Smooth muscle cell (in vitro differentiated cells): ENCODE results near the gene EFCC1. TPM values are rescaled to one million over a fixed set of nuclear protein-coding genes. Genes with fewer than 3 reads are reported as not detected.

Experiments
- DNase-seq: peaks from one replicate; lab custom pipeline; 2025; ENCODE audit not compliant: unreplicated experiment; lab: John Stamatoyannopoulos, UW
- H2AFZ ChIP-seq: fragments of 200-600 bp; sonication (generic); 2 replicates; pipeline ENCODE4 v1.6.0; 2016; ENCODE audit warnings: antibody characterized with exemption, low read depth, mild to moderate bottlenecking
- H3F3A ChIP-seq: fragments of 200-600 bp; sonication (generic); 2 replicates; pipeline ENCODE4 v1.6.0; 2017; ENCODE audit warnings: antibody characterized with exemption, low read depth
- H3K27ac ChIP-seq: fragments of 200-600 bp; sonication (generic); 2 replicates; pipeline ENCODE4 v1.5.1; 2016; ENCODE audit warnings: low read depth, mild to moderate bottlenecking
- H3K27me3 ChIP-seq: fragments of 200-600 bp; sonication (generic); 2 replicates; pipeline ENCODE4 v1.6.1; 2016; ENCODE audit warnings: low read depth, mild to moderate bottlenecking
- H3K36me3 ChIP-seq: fragments of 200-600 bp; sonication (generic); 2 replicates; pipeline ENCODE4 v1.5.1; 2016; ENCODE audit warnings: low read depth
- H3K4me1 ChIP-seq: fragments of 200-600 bp; sonication (generic); 2 replicates; pipeline ENCODE4 v1.5.1; 2016; ENCODE audit warnings: low read depth
- H3K4me2 ChIP-seq: fragments of 200-600 bp; sonication (generic); 2 replicates; pipeline ENCODE4 v1.6.0; 2016; ENCODE audit warnings: mild to moderate bottlenecking
- H3K4me3 ChIP-seq: fragments of 200-600 bp; sonication (generic); 2 replicates; pipeline ENCODE4 v1.5.1; 2016; ENCODE audit warnings: mild to moderate bottlenecking
- H3K79me2 ChIP-seq: fragments of 200-600 bp; sonication (generic); 2 replicates; pipeline ENCODE4 v1.6.0; 2016; ENCODE audit warnings: low read depth, mild to moderate bottlenecking
- H3K9ac ChIP-seq: fragments of 200-600 bp; sonication (generic); 2 replicates; pipeline ENCODE4 v1.6.0; 2016; ENCODE audit warnings: low read depth
- H3K9me3 ChIP-seq: fragments of 200-600 bp; sonication (generic); replicated peaks from 2 replicates; pipeline ENCODE4 v1.5.1; 2016; ENCODE audit warnings: low read depth
- H4K20me1 ChIP-seq: fragments of 200-600 bp; sonication (generic); 2 replicates; pipeline ENCODE4 v1.6.0; 2016; ENCODE audit warnings: low read depth
- WGBS: methylation state at CpG from one replicate; pipeline ENCODE4 v1.1.7; 2016; ENCODE audit warnings: low lambda C conversion rate; 5-methylcytosine and 5-hydroxymethylcytosine counted together
- polyA plus RNA-seq: library from polyadenylated mRNA; unstranded; fragments of >200 nt; fragmentation: Nextera tagmentation; extraction: Ambion mirVana; gene quantifications from 2 replicates; pipeline ENCODE4 v1.2.1, GENCODE V29; 2016
- total RNA-seq: library from RNA; depleted of rRNA; stranded (reverse); fragments of >200 nt; gene quantifications from 2 replicates; pipeline ENCODE4 v1.2.3, GENCODE V29; 2014
- TF ChIP-seq, protein P1 (sequence below): fragments of 200-600 bp; sonication (generic); IDR thresholded peaks from 2 replicates; pipeline ENCODE4 v1.5.1; 2017; ENCODE audit warnings: borderline replicate concordance, mild to moderate bottlenecking, antibody characterized with exemption; ENCODE audit not compliant: insufficient read depth, poor library complexity, severe bottlenecking

The EFCC1 gene
- total and polyA plus RNA-seq, 2 experiments from 2014 or later = 0.26 TPM; not detected in 1

DNA sequence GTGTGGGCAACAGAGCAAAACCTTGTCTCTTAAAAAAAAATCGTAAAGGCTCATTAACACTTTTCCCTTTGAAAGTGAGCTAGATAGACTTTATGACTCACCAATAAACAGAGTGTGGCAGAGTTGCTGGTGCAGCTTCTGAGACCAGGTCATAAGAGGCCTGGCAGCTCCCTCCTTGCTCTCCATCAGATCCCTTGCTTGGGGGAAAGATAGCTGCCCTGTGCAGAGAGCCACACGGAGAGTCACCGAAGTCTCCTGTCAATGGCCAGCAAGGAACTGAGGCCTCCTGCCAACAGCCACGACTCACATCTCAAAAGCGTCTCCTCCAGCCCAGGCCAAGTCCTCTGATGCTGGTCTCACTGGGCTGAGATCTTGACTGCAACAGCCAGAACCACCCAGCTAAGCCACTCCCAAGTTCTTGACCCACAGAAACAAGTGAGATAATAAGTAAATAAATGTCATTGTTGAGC lies 50.8 kb downstream of the EFCC1 start:
- 46% methylated on average over 5 of the region's 5 CpGs for WGBS
- Histone ChIP-seq H3K4me3 (no peak overlapping the region), H2AFZ (no peak overlapping the region), H3F3A (no peaks in the 10 kb centered on the region), H3K36me3 (no peaks in the 10 kb centered on the region), H3K79me2 (no peaks in the 10 kb centered on the region), H3K9me3 (no peaks in the 10 kb centered on the region), H3K4me2 (no peak overlapping the region), H3K4me1 (no peaks in the 10 kb centered on the region), H4K20me1 (no peaks in the 10 kb centered on the region), H3K27me3 (no peaks in the 10 kb centered on the region), H3K9ac (no peak overlapping the region), H3K27ac (no peak overlapping the region)
- TF ChIP-seq, protein P1, sequence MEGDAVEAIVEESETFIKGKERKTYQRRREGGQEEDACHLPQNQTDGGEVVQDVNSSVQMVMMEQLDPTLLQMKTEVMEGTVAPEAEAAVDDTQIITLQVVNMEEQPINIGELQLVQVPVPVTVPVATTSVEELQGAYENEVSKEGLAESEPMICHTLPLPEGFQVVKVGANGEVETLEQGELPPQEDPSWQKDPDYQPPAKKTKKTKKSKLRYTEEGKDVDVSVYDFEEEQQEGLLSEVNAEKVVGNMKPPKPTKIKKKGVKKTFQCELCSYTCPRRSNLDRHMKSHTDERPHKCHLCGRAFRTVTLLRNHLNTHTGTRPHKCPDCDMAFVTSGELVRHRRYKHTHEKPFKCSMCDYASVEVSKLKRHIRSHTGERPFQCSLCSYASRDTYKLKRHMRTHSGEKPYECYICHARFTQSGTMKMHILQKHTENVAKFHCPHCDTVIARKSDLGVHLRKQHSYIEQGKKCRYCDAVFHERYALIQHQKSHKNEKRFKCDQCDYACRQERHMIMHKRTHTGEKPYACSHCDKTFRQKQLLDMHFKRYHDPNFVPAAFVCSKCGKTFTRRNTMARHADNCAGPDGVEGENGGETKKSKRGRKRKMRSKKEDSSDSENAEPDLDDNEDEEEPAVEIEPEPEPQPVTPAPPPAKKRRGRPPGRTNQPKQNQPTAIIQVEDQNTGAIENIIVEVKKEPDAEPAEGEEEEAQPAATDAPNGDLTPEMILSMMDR = no peak
- no peak for DNase-seq

DNA sequence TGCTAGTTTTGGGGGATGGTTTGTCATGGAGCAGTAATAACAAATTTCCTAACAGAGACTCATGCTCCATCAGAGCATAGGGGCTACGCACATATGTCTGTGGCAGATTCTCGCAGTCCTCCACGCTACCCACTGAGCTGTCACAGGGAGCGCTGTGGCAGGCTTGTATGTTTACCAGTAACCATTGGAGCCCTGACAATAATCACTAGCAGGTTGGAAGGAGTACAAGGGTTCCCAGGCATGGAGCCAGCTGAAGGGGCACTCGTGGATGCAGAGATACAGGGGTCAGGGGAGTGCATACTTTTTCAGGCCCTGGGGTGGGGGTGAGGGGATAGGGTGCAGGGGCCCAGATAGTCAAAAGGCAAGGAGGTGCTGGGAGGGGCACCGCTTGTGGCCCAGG lies 51.6 kb downstream of the EFCC1 start:
- no peaks in the 10 kb centered on the region for H3K4me1 ChIP-seq
- H3K79me2 ChIP-seq = no peaks in the 10 kb centered on the region
- no peak overlapping the region for H3K4me2 ChIP-seq
- H3K27me3 ChIP-seq = no peaks in the 10 kb centered on the region
- H3K9me3 ChIP-seq = no peaks in the 10 kb centered on the region
- no peaks in the 10 kb centered on the region for H4K20me1 ChIP-seq
- no peaks in the 10 kb centered on the region for H3F3A ChIP-seq
- no peak overlapping the region for H3K4me3 ChIP-seq
- WGBS = 100% methylated on average over 6 of the region's 6 CpGs
- no peak overlapping the region for H3K9ac ChIP-seq
- no peak overlapping the region for H3K27ac ChIP-seq
- no peak for DNase-seq
- no peak overlapping the region for H2AFZ ChIP-seq
- no peaks in the 10 kb centered on the region for H3K36me3 ChIP-seq
- TF ChIP-seq, protein P1 = no peak

DNA sequence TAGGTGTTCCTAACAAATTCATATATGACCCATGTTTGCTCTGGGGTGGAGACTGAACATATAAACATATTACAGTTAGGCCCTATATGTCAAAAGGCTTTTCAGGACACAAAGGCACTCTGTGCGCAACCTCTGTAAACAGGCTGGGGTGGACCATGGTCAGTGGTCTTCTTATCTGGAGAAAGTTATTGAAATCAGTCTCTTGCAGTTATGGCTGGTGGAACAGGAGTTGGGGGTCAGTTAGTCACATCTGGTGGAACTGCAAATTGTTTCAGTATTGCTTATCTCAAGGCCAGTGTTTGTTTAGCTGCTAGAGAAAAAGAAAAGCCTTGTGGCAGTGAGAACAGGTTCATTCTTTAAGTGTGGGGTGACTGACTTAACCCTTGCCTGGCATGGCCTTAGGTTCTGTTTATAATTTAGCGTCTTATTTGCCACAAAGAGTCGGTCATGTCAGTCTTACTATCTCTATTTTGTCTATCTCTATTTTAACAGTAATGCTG lies 53.6 kb downstream of the EFCC1 start:
- 87% methylated on average over 3 of the region's 3 CpGs for WGBS
- no peak overlapping the region for H2AFZ ChIP-seq
- H3K9ac ChIP-seq = no peak overlapping the region
- TF ChIP-seq, protein P1 = no peak
- DNase-seq = no peak
- H3K4me1 ChIP-seq = no peaks in the 10 kb centered on the region
- no peaks in the 10 kb centered on the region for H3F3A ChIP-seq
- H3K9me3 ChIP-seq = no peaks in the 10 kb centered on the region
- no peak overlapping the region for H3K4me2 ChIP-seq
- H4K20me1 ChIP-seq = no peaks in the 10 kb centered on the region
- H3K4me3 ChIP-seq = no peak overlapping the region
- H3K27me3 ChIP-seq = no peaks in the 10 kb centered on the region
- H3K27ac ChIP-seq = no peak overlapping the region
- H3K79me2 ChIP-seq = no peaks in the 10 kb centered on the region
- no peaks in the 10 kb centered on the region for H3K36me3 ChIP-seq
